ENCODE data around the gene FTCD. TPM values are rescaled to one million over a fixed set of nuclear protein-coding genes. Genes with fewer than 3 reads are reported as not detected.

FTCD gene
- total and polyA plus RNA-seq, 2 of the 8 experiments (the other 6 are each of a cell fraction or from before 2014, with no cell fraction given) = 3.3 to 4.9 TPM

DNA sequence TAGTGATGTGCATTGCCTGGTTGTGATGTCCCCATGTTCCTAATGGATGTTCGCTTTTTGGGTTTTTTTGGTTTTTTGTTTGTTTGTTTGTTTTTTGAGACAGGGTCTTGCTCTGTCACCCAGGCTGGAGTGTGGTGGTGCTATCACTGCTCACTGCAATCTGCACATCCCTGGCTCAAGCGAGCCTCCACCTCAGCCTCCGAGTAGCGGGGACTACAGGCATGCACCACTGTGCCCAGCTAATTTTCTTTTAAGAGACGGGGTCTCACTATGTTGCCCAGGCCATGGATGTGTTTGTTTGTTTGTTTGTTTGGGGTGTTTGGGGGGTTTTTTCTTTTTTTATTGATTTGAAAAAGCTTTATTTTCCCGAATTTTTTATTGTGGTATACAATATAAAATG lies 55.4 kb downstream of the FTCD start:
- no peak overlapping the region for H4K8ac ChIP-seq (ENCODE audit: extremely low read depth, insufficient read depth, low read length)
- no peak overlapping the region for H2BK120ac ChIP-seq (replicated peaks; ENCODE audit: low read depth, low read length)
- peak overlapping the region; percentile 44 to 64; a peak in 2 of 4 replicates for H3K4me2 ChIP-seq (ENCODE audit: insufficient read depth in 1 of 2, low read depth in 2 of 2, low read length in 2 of 2)
- 0 out of 4 replicates have a peak, but pooled peaks cover 0 to 4% of the 10 kb centered on the region in 2 experiments for H3K9me3 ChIP-seq (ENCODE audit: insufficient read depth in 2 of 2, low read depth in 1 of 2, low read length in 1 of 2)
- FAIRE-seq (no peak), DNase-seq (ENCODE audit: low read depth in 1 of 2, low spot score in 2 of 2) (no peak)
- H2AFZ ChIP-seq (ENCODE audit: low read length) = no peak overlapping the region
- H3K79me2 ChIP-seq (ENCODE audit: control insufficient read depth in 1 of 2, insufficient read depth in 2 of 2, low read length in 2 of 2) = peaks cover 0 to 10% of the 10 kb centered on the region in 2 experiments; a peak in 2 of 4 replicates
- H3K9ac ChIP-seq (replicated peaks in 1 of 4; ENCODE audit: extremely low read depth in 1 of 4, low read depth in 3 of 4, low read length in 3 of 4) = no peak overlapping the region
- peaks cover 0 to 14% (median 9%) of the 10 kb centered on the region in 4 experiments; a peak in 6 of 7 replicates for H3K27me3 ChIP-seq (replicated peaks in 1 of 4; ENCODE audit: control insufficient read depth in 3 of 4, extremely low read depth in 1 of 4, insufficient read depth in 3 of 4, low read length in 3 of 4)
- H4K20me1 ChIP-seq (replicated peaks in 1 of 2; ENCODE audit: control insufficient read depth in 1 of 2, insufficient read depth in 2 of 2, low read length in 2 of 2) = peaks cover 0 to 9% of the 10 kb centered on the region in 2 experiments
- no peak overlapping the region for H2BK5ac ChIP-seq (ENCODE audit: low read depth, low read length)
- 82% methylated on average over 6 of the region's 6 CpGs; no CpG with 5 or more reads in 1 of the 2 experiments for WGBS, 2 experiments (ENCODE audit: extremely low coverage in 1 of 2, insufficient coverage in 1 of 2, insufficient read length in 1 of 2, insufficient replicate concordance in 2 of 2, low coverage in 1 of 2, low lambda C conversion rate in 2 of 2, missing lambda C conversion rate in 1 of 2)
- H3K4me1 ChIP-seq (replicated peaks in 1 of 4; ENCODE audit: control insufficient read depth in 3 of 4, insufficient read depth in 4 of 4, low read length in 3 of 4) = peaks cover 0 to 4% (median 0%) of the 10 kb centered on the region in 4 experiments; a peak in 2 of 7 replicates
- H2BK20ac ChIP-seq (ENCODE audit: low read length) = no peak overlapping the region
- no peaks in the 10 kb centered on the region for H3K36me3 ChIP-seq (ENCODE audit: control insufficient read depth in 2 of 4, insufficient read depth in 4 of 4, low read length in 3 of 4)
- POLR2A ChIA-PET (ENCODE audit: partially characterized antibody) = interaction anchor here (1.2 kb wide), 1 partner anchor 123 kb away, joined by 3 read pairs; no protein-coding TSS in a partner anchor
- H2AK5ac ChIP-seq (ENCODE audit: low read depth, low read length) = 0 out of 2 replicates have a peak overlapping the region, but pooled peaks have one; percentile 53
- no peak overlapping the region for H3K56ac ChIP-seq (replicated peaks; ENCODE audit: insufficient read length, low read depth, low read length)
- H3K4ac ChIP-seq (replicated peaks; ENCODE audit: insufficient read length, low read depth, low read length) = no peak overlapping the region
- H3K79me1 ChIP-seq (ENCODE audit: low read depth, low read length) = peaks cover 10% of the 10 kb centered on the region; the same call in 1 of the 2 replicates
- no peak overlapping the region for H3K23ac ChIP-seq (ENCODE audit: insufficient read length)
- no peak overlapping the region for H3K14ac ChIP-seq (ENCODE audit: insufficient read length)
- H4K91ac ChIP-seq (replicated peaks; ENCODE audit: insufficient read length, low read length) = no peak overlapping the region
- H2BK15ac ChIP-seq (ENCODE audit: low read length) = no peak overlapping the region
- no peak overlapping the region for H2BK12ac ChIP-seq (ENCODE audit: low read depth, low read length)
- H4K5ac ChIP-seq (ENCODE audit: insufficient read length, low read depth, low read length) = no peak overlapping the region
- peaks cover 10% of the 10 kb centered on the region; the same call in 1 of the 2 replicates for H3K23me2 ChIP-seq (ENCODE audit: low read depth, low read length)
- H3K27ac ChIP-seq (ENCODE audit: low read depth, low read length) = no peak overlapping the region
- CTCF ChIA-PET (ENCODE audit: partially characterized antibody) = interaction anchor here (1.1 to 1.5 kb wide), 2 partner anchors 8 to 43 kb away, joined by 3 read pairs; no protein-coding TSS in a partner anchor
- H3K4me3 ChIP-seq (ENCODE audit: extremely low read depth in 1 of 4, insufficient read depth in 2 of 4, low read depth in 3 of 4, low read length in 4 of 4) = no peak overlapping the region
- no peak overlapping the region for H3K18ac ChIP-seq (ENCODE audit: extremely low read depth, low read length)
- no peak for TF ChIP-seq SRF (IDR thresholded peaks at IDR 0.05; ENCODE audit: low read depth, low read length)
- no peak for TF ChIP-seq RXRA (IDR thresholded peaks at IDR 0.05; ENCODE audit: insufficient read depth, low read depth, low read length)
- TF ChIP-seq SP4 (IDR thresholded peaks at IDR 0.05; ENCODE audit: low read length) = no peak
- no peak for TF ChIP-seq JUND (IDR thresholded peaks at IDR 0.05; ENCODE audit: low read length)
- no peak for TF ChIP-seq SAP30 (IDR thresholded peaks at IDR 0.05; ENCODE audit: insufficient read depth, insufficient replicate concordance, low read length)
- TF ChIP-seq YY1 (IDR thresholded peaks at IDR 0.05; ENCODE audit: low read depth, low read length) = no peak
- no peak for TF ChIP-seq POLR2A (IDR thresholded peaks at IDR 0.05; ENCODE audit: control extremely low read depth in 1 of 2, low read depth in 2 of 2, low read length in 2 of 2)
- no peak for TF ChIP-seq CHD2 (IDR thresholded peaks at IDR 0.05; ENCODE audit: low read length)
- TF ChIP-seq EGR1 (IDR thresholded peaks at IDR 0.05; ENCODE audit: borderline replicate concordance, low read depth, low read length) = no peak
- TF ChIP-seq SUZ12 (IDR thresholded peaks at IDR 0.05; ENCODE audit: low read length) = no peak
- TF ChIP-seq SP2 (IDR thresholded peaks at IDR 0.05; ENCODE audit: low read length) = no peak
- no peak for TF ChIP-seq BACH1 (IDR thresholded peaks at IDR 0.05; ENCODE audit: low read length)
- TF ChIP-seq ASH2L (IDR thresholded peaks at IDR 0.05; ENCODE audit: low read length) = no peak
- TF ChIP-seq NRF1 (IDR thresholded peaks at IDR 0.05; ENCODE audit: low read depth, low read length) = no peak
- TF ChIP-seq KDM1A (IDR thresholded peaks at IDR 0.05; ENCODE audit: borderline replicate concordance, low read length) = no peak

Data from H1 (cell line).